HUES6 (cell line): Measurements from ENCODE around the gene C14orf180.

Experiments
- H3K27ac ChIP-seq: 2 replicates; pipeline ENCODE4 v1.7.0; 2013; ENCODE audit warnings: low read depth, mild to moderate bottlenecking, low read length, inconsistent platforms
- H3K27me3 ChIP-seq: 2 replicates; pipeline ENCODE4 v1.6.1; 2013; ENCODE audit warnings: low read length; ENCODE audit not compliant: control insufficient read depth, insufficient read depth
- H3K36me3 ChIP-seq: 2 replicates; pipeline ENCODE4 v1.6.1; 2013; ENCODE audit warnings: low read length; ENCODE audit not compliant: control insufficient read depth, insufficient read depth
- H3K4me1 ChIP-seq: 2 replicates; pipeline ENCODE4 v1.6.1; 2013; ENCODE audit warnings: low read length; ENCODE audit not compliant: control insufficient read depth, insufficient read depth
- H3K4me3 ChIP-seq: 2 replicates; pipeline ENCODE4 v1.5.1; 2013; ENCODE audit warnings: low read depth, low read length
- H3K9ac ChIP-seq: one replicate; pipeline ENCODE4 v1.6.1; 2013; ENCODE audit warnings: mild to moderate bottlenecking, low read length
- H3K9me3 ChIP-seq: 2 replicates; pipeline ENCODE4 v1.6.1; 2013; ENCODE audit warnings: low read depth, low read length; ENCODE audit not compliant: control insufficient read depth, insufficient read depth

The C14orf180 gene

DNA sequence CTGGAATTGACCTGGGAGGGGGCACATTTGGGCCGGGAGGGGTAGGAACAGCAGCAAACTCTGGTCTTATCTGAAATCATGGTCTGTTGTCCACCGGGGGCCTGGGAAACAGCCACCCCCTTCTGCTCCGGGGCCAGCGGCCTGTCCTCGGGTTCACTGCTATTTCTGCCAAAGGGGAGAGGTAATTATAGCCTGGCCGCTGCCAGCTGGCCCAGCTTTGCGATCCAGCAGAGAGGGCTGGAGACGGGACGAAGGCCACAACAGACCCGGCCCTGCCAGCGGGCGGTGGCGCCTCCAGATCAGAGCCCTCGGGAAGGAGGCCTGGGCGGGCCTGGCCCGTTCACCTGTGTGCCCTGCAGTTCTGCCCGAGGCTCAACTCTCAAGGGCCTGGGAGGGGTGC lies at the start of gene C14orf180:
Gene C14orf180, plus strand, starts transcription at position 258 of the 400 bp plus-strand sequence. CDS start 6,667 bp downstream, outside the sequence.
- H3K4me1 ChIP-seq = peaks cover 8% of the 10 kb centered on the region; the same call in 1 of the 2 replicates
- H3K27me3 ChIP-seq = no peaks in the 10 kb centered on the region
- no peaks in the 10 kb centered on the region for H3K36me3 ChIP-seq
- no peak within 1 kb of the TSS for H3K9ac ChIP-seq
- H3K4me3 ChIP-seq = no peak within 1 kb of the TSS
- H3K27ac ChIP-seq = no peak within 1 kb of the TSS
- H3K9me3 ChIP-seq = no peaks in the 10 kb centered on the region

DNA sequence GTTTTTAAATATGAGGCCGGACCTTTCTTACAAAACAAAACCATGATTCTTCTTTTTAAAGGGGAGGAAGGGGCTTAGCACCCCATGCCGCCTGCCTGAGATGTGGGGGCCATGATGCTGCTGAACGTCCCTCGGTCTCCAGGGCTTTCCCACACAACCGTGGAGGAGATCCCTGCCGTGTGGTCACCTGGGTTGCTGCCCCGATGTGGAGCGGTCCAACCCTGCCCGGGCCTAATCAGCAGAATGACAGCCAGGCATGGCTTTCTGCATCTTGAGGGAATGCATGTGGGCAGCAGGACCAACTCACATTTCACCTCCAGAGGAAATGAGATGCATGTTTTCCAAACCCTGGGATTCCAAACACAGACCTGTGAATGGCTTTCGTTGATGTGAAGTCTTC lies 48.9 kb upstream of the C14orf180 start:
- H3K4me3 ChIP-seq = no peak overlapping the region
- no peak overlapping the region for H3K27ac ChIP-seq
- no peaks in the 10 kb centered on the region for H3K4me1 ChIP-seq
- H3K9ac ChIP-seq = no peak overlapping the region
- no peaks in the 10 kb centered on the region for H3K36me3 ChIP-seq
- H3K27me3 ChIP-seq = no peaks in the 10 kb centered on the region
- peaks cover 39% of the 10 kb centered on the region for H3K9me3 ChIP-seq

DNA sequence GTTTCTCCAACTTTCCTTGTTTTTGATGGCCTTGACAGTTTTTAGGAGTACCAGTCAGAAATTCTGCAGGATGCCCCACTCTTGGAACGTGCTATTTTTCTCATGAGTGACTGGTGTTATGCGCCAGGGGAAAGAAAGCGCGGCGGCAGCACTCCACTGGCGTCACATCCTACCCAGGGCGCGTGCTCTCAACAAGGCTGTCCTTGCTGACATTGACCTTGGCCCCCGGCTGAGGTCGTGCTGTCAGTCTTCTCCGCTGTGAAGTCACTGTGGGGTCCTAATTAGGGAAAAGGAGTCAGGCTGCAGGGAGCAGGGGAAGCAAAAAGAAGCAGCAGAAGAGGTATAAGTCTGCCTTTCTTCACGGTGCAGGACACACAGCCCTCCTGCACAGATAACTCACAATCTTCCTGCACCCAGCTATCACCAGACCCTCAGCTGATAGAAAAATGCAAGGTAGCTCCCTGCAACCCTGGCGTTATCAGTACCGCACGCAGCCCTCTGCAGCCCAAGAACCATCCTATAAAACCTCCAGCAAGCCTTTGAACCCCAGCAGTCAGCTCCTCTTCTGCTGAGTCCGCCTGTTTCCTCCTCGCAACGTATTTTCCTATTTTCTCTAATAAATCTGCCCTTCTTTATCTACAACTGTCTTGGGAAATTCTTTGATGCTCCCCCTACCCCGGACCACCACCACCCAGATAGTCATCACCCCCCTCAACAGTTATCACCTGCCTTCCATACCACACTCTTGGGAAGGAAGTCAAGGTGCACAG lies 48.0 kb upstream of the C14orf180 start:
- Histone ChIP-seq H3K9me3 (peaks cover 31% of the 10 kb centered on the region), H3K27me3 (no peaks in the 10 kb centered on the region), H3K4me1 (no peaks in the 10 kb centered on the region), H3K9ac (no peak overlapping the region), H3K27ac (no peak overlapping the region), H3K4me3 (no peak overlapping the region), H3K36me3 (no peaks in the 10 kb centered on the region)

DNA sequence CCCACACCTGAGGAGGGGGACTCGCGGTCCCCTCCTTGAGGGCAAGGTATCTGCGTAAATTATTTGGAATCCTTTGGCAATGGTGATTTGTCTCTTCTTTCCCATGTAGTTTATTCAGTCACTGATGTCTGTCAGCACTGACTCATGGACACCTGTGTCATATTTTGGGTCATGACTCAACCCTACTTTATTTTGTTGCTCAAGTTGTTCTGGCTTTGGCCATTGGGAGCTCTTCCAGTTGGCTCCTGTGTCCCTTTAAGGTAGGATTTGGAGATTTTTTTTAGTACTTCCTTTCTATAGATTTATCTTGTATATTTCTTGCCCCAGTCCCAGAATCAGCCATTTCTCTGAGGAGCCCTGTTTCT lies 47.4 kb upstream of the C14orf180 start:
- H3K4me1 ChIP-seq = no peaks in the 10 kb centered on the region
- H3K27me3 ChIP-seq = no peaks in the 10 kb centered on the region
- no peak overlapping the region for H3K9ac ChIP-seq
- no peaks in the 10 kb centered on the region for H3K36me3 ChIP-seq
- no peak overlapping the region for H3K27ac ChIP-seq
- H3K9me3 ChIP-seq = peaks cover 25% of the 10 kb centered on the region
- no peak overlapping the region for H3K4me3 ChIP-seq

- Histone ChIP-seq H3K27me3 (no peaks in the 10 kb centered on the region), H3K27ac (no peak overlapping the region), H3K36me3 (no peaks in the 10 kb centered on the region), H3K4me1 (no peaks in the 10 kb centered on the region), H3K9me3 (peaks cover 10% of the 10 kb centered on the region), H3K4me3 (no peak overlapping the region), H3K9ac (no peak overlapping the region)
Measured at GRCh38 chr14:104534036-104534435, 45.5 kb upstream of the C14orf180 start.

GRCh38 chr14:104536942-104537612 lies 42.5 kb upstream of the C14orf180 start:
- Histone ChIP-seq H3K27ac (no peak overlapping the region), H3K27me3 (no peaks in the 10 kb centered on the region; the same call in 1 of the 2 replicates), H3K4me3 (no peak overlapping the region), H3K9me3 (peaks cover 10% of the 10 kb centered on the region), H3K4me1 (no peaks in the 10 kb centered on the region), H3K9ac (no peak overlapping the region), H3K36me3 (no peaks in the 10 kb centered on the region)

DNA sequence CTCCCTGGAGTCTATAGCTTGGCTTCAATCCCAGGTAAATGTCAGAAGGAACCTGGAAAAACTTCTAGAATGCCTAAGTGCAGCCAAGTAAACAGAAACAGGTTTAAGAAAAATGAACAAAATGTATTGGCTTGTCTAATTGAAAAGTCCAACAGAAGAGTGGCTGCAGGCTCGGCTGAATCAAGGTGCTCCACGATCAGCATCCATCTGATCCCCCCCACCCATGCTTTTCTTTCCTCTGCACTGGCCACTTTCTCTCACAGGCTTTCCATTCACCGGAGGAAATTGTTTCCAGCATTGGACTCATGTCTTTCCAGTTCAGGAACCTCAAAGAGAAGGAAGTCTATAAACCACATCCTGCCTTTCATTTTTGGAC lies 42.0 kb upstream of the C14orf180 start:
- H3K36me3 ChIP-seq = no peaks in the 10 kb centered on the region
- H3K27me3 ChIP-seq = no peaks in the 10 kb centered on the region; the same call in 1 of the 2 replicates

GRCh38 chr14:104541905-104542465 lies 37.6 kb upstream of the C14orf180 start:
- H3K4me3 ChIP-seq = no peak overlapping the region
- H3K36me3 ChIP-seq = no peaks in the 10 kb centered on the region
- H3K9ac ChIP-seq = no peak overlapping the region
- peaks cover 33% of the 10 kb centered on the region; the same call in 1 of the 2 replicates for H3K27me3 ChIP-seq
- no peak overlapping the region for H3K27ac ChIP-seq
- no peaks in the 10 kb centered on the region for H3K9me3 ChIP-seq
- peaks cover 2% of the 10 kb centered on the region; the same call in 1 of the 2 replicates for H3K4me1 ChIP-seq

More for the DNA sequence above, 42.0 kb upstream of the C14orf180 start:
- Histone ChIP-seq H3K4me1 (no peaks in the 10 kb centered on the region), H3K9ac (no peak overlapping the region), H3K9me3 (peaks cover 10% of the 10 kb centered on the region), H3K4me3 (no peak overlapping the region), H3K27ac (no peak overlapping the region)

DNA sequence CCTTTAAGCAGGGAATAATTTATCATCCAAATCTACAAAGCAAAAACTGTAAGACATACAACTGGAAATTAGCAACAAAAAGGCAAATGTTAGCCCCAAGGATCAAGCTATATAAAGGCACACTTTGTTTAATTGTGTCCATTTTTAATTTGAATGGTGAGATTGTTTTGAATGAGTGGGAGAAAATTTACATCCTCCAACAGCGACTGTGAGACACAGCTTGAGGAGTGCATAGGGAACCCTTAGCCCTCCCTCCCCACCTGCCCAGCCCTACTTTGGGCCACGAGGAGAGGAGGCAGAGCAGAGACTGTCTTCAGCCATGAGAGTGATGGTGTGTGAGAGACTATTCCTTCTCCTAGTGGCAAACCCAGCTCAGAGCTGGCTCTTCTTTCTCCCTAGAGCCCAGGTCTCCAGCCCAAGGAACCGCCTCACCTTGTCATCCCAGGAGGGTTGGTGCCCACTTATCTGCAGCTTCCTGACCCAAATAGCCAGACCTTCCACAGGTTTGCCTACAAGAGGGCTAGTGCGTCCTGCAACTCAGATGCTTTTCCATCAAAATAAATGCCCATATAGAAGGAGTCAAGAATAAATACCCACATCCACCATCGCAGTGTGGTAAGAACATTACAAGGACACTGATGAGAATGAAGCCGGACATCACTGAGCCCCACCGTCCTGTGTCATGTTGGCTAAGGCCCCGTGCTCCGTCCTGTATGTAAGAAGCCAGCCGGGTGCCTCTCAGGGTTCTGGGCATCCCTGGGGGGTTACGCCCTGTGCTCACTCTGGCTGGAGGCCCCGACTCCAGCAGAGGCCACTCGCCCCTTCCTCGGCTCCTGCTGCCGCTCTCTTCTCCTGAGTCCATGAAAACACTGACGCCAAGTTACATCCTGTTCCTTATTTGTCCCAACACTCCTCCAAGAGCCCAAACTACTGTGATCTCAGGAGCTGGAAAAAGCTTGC lies 36.4 kb upstream of the C14orf180 start:
- Histone ChIP-seq H3K4me1 (peaks cover 2% of the 10 kb centered on the region; the same call in 1 of the 2 replicates), H3K36me3 (no peaks in the 10 kb centered on the region), H3K27me3 (peaks cover 41% of the 10 kb centered on the region; the same call in 1 of the 2 replicates), H3K9ac (no peak overlapping the region), H3K4me3 (no peak overlapping the region), H3K27ac (no peak overlapping the region), H3K9me3 (no peaks in the 10 kb centered on the region)

- peaks cover 41% of the 10 kb centered on the region; the same call in 1 of the 2 replicates for H3K27me3 ChIP-seq
- H3K27ac ChIP-seq = no peak overlapping the region
- peaks cover 9% of the 10 kb centered on the region for H3K4me1 ChIP-seq
- no peaks in the 10 kb centered on the region for H3K9me3 ChIP-seq
- no peak overlapping the region for H3K4me3 ChIP-seq
- no peak overlapping the region for H3K9ac ChIP-seq
- H3K36me3 ChIP-seq = no peaks in the 10 kb centered on the region
Measured at GRCh38 chr14:104544362-104544961, 35.1 kb upstream of the C14orf180 start.
